ENCODE measurements around the gene CNOT6. TPM values are rescaled to one million over a fixed set of nuclear protein-coding genes. Genes with fewer than 3 reads are reported as not detected.

The CNOT6 gene
- total and polyA plus RNA-seq, 4 donors = 8.7 to 51.1 (median 14.8) TPM

- no peak for TF ChIP-seq CTCF (IDR thresholded peaks at IDR 0.05; ENCODE audit: control extremely low read depth, extremely low read depth)
- H3K27ac ChIP-seq (ENCODE audit: low read depth in 1 of 2, low read length in 1 of 2) = no peak overlapping the region
- ATAC-seq (ENCODE audit: insufficient read depth, low FRiP score) (no peak), DNase-seq (no peak)
- peaks cover 0 to 13% (median 0%) of the 10 kb centered on the region in 4 donors for H3K36me3 ChIP-seq (ENCODE audit: control insufficient read depth in 4 of 4, insufficient read depth in 4 of 4, low read length in 4 of 4)
- WGBS, 2 donors = 94% methylated on average over 11 of the region's 11 CpGs
- no peaks in the 10 kb centered on the region for H3K27me3 ChIP-seq (ENCODE audit: control insufficient read depth in 3 of 3, insufficient read depth in 3 of 3, low read length in 2 of 3)
- no peak overlapping the region for H3K4me3 ChIP-seq
- no peaks in the 10 kb centered on the region for H3K9me3 ChIP-seq (ENCODE audit: control insufficient read depth in 4 of 4, insufficient read depth in 3 of 4, low read length in 3 of 4)
- H3K4me1 ChIP-seq (ENCODE audit: control insufficient read depth in 5 of 5, insufficient read depth in 5 of 5, low read length in 5 of 5) = peaks cover 9 to 17% (median 16%) of the 10 kb centered on the region in 5 donors
- H3K9ac ChIP-seq (ENCODE audit: insufficient read depth in 1 of 2, low read length in 2 of 2) = no peak overlapping the region
These were observed 1.8 kb upstream of the CNOT6 start for GRCh38 chr5:180492226-180492903.

GRCh38 chr5:180494510-180495181 is 467 bp downstream of the CNOT6 start:
- no peak for TF ChIP-seq CTCF (IDR thresholded peaks at IDR 0.05; ENCODE audit: control extremely low read depth, extremely low read depth)
- Histone ChIP-seq H3K27me3 (ENCODE audit: control insufficient read depth in 3 of 3, insufficient read depth in 3 of 3, low read length in 2 of 3) (no peaks in the 10 kb centered on the region), H3K36me3 (ENCODE audit: control insufficient read depth in 4 of 4, insufficient read depth in 4 of 4, low read length in 4 of 4) (peaks cover 0 to 14% (median 0%) of the 10 kb centered on the region in 4 donors), H3K4me3 (peak overlapping the region; percentile 99), H3K4me1 (ENCODE audit: control insufficient read depth in 5 of 5, insufficient read depth in 5 of 5, low read length in 5 of 5) (peaks cover 10 to 19% (median 17%) of the 10 kb centered on the region in 5 donors), H3K27ac (ENCODE audit: low read depth in 1 of 2, low read length in 1 of 2) (peak overlapping the region; percentile 84 to 97), H3K9me3 (ENCODE audit: control insufficient read depth in 4 of 4, insufficient read depth in 3 of 4, low read length in 3 of 4) (no peaks in the 10 kb centered on the region), H3K9ac (ENCODE audit: insufficient read depth in 1 of 2, low read length in 2 of 2) (peak overlapping the region; percentile 55 to 72)
- WGBS, 2 donors = 0 to 1% methylated on average over 50 to 92 of the region's 92 CpGs
- DNase-seq = peak; percentile 45 to 54 (median 53)
- ATAC-seq (ENCODE audit: insufficient read depth, low FRiP score) = peak; percentile 15

GRCh38 chr5:180495292-180495691 is 1.1 kb downstream of the CNOT6 start:
- DNase-seq = no peak
- ATAC-seq (ENCODE audit: insufficient read depth, low FRiP score) = no peak
- Histone ChIP-seq H3K9ac (ENCODE audit: insufficient read depth in 1 of 2, low read length in 2 of 2) (peak overlapping the region; percentile 7 to 72), H3K9me3 (ENCODE audit: control insufficient read depth in 4 of 4, insufficient read depth in 3 of 4, low read length in 3 of 4) (peaks cover 0 to 2% (median 0%) of the 10 kb centered on the region in 4 donors), H3K27me3 (ENCODE audit: control insufficient read depth in 3 of 3, insufficient read depth in 3 of 3, low read length in 2 of 3) (no peaks in the 10 kb centered on the region), H3K4me1 (ENCODE audit: control insufficient read depth in 5 of 5, insufficient read depth in 5 of 5, low read length in 5 of 5) (peaks cover 11 to 21% (median 17%) of the 10 kb centered on the region in 5 donors), H3K4me3 (peak overlapping the region; percentile 99), H3K36me3 (ENCODE audit: control insufficient read depth in 4 of 4, insufficient read depth in 4 of 4, low read length in 4 of 4) (peaks cover 0 to 14% (median 1%) of the 10 kb centered on the region in 4 donors), H3K27ac (ENCODE audit: low read depth in 1 of 2, low read length in 1 of 2) (peak overlapping the region in 1 of 2 donors; percentile 97)
- no peak for TF ChIP-seq CTCF (IDR thresholded peaks at IDR 0.05; ENCODE audit: control extremely low read depth, extremely low read depth)
- 18 to 24% methylated on average over 7 of the region's 7 CpGs for WGBS, 2 donors

Measured in lung (tissue), 12 donors.